Ovary (tissue), 3 donors: Measurements from ENCODE around the gene R3HDM2.

ENCODE experiments used
- POLR2A ChIP-seq: fragments of 450-650 bp; IDR thresholded peaks from one replicate; pipeline ENCODE4 v1.6.1; 2017; ENCODE audit warnings: antibody characterized with exemption, mild to moderate bottlenecking, moderate library complexity
- TF ChIP-seq, protein P1 (sequence below), 3 donors: fragments of 450-650 bp in 2 of 3; fragments of 200-600 bp in 1 of 3; IDR thresholded peaks; one replicate each; pipeline versions ENCODE4 v1.5.1 to v1.8.0; 2016 to 2022; ENCODE audit warnings: antibody characterized with exemption in 3 of 3, mild to moderate bottlenecking in 1 of 3
- donor health status: DM: no; HTN: no; CAD: no.

DNA sequence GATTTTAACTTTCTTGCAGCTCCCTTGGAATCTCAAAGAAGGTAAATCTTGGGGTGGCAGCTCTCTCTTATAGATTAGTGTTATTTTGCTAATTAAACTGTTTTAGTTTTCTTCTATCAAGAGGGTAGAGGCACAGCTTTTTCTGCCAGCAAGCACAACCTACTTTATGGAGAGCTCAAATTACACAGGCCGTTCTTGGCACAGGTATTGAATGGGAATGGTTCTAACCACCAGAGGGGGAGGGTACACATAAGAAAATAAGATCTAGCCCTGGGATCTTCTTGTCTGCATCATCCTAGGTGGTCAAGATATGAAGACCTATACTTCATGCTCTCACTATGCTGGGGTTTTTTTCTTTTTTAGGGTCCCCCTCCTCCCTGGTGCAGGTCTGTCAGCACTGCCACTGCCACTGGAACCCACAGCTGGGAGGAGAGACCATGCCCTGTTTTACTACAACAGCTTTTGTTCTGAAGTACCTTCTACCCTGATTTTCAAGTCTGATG, 131.3 kb downstream of the R3HDM2 start:
- TF ChIP-seq, protein P1, sequence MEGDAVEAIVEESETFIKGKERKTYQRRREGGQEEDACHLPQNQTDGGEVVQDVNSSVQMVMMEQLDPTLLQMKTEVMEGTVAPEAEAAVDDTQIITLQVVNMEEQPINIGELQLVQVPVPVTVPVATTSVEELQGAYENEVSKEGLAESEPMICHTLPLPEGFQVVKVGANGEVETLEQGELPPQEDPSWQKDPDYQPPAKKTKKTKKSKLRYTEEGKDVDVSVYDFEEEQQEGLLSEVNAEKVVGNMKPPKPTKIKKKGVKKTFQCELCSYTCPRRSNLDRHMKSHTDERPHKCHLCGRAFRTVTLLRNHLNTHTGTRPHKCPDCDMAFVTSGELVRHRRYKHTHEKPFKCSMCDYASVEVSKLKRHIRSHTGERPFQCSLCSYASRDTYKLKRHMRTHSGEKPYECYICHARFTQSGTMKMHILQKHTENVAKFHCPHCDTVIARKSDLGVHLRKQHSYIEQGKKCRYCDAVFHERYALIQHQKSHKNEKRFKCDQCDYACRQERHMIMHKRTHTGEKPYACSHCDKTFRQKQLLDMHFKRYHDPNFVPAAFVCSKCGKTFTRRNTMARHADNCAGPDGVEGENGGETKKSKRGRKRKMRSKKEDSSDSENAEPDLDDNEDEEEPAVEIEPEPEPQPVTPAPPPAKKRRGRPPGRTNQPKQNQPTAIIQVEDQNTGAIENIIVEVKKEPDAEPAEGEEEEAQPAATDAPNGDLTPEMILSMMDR (IDR thresholded peaks at IDR 0.05), result no peak
- no peak for TF ChIP-seq POLR2A
